GM12872 (cell line): Measurements from ENCODE around the gene MX2.

Source experiments
- CTCF ChIP-seq: IDR thresholded peaks from 3 replicates; pipeline ENCODE4 v1.5.1; 2011; ENCODE audit warnings: low read depth, mild to moderate bottlenecking, low read length, moderate library complexity; ENCODE audit not compliant: insufficient read depth

Gene MX2

DNA sequence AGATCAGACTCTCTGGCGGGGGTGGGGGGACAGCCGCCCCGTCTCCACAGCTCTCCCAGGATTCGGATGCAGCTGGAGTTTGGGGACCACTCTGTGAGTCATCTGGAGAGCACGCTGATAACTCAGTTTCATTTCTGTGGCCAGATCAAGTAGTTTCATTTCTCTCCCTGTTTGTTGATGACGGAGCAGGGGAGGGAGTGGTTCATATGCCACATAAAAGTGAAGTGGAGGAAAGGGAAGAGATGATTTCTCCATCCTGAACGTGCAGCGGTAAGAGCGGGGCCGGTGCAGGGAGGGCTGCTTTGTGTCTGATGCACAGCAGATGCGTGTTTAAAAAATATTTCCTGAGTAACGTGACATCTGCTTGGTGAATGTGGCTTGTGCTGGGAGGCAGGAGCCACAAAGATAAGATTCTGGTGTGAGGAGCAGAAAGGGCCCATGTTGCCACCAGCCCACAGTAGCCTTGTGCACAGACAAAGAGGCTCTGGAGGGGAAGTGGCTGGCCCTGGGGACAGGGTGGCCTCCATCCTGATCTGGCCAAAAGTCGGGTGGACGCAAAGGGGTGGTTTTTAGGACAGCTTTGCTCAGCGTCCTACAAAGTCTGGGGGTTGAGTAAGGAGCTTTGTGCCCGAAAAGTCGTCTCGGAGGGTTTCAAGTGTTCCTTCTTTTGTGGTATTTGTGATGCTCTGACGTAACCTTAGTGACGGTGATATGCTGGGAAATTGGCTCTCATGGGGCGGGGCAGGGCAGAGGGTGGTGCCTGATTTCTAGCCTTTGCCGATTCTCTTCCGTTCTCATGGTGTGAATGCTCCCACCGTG, at the start of gene MX2:
Gene MX2, plus strand, starts transcription at position 242 of the 819 bp plus-strand sequence. CDS start 14,880 bp downstream, outside the sequence.
- TF ChIP-seq CTCF = no peak

GRCh38 chr21:41315726-41316125, 46.1 kb upstream of the MX2 start:
- no peak for TF ChIP-seq CTCF

GRCh38 chr21:41316200-41317062, 45.4 kb upstream of the MX2 start, which contains the start of gene FAM3B:
FAM3B (plus strand) TSS chr21:41316801; CDS start chr21:41316880, 79 bp downstream.
- TF ChIP-seq CTCF = no peak

GRCh38 chr21:41317063-41317392, 44.8 kb upstream of the MX2 start:
- no peak for TF ChIP-seq CTCF

GRCh38 chr21:41317458-41317857, 44.4 kb upstream of the MX2 start:
- TF ChIP-seq CTCF = no peak

DNA sequence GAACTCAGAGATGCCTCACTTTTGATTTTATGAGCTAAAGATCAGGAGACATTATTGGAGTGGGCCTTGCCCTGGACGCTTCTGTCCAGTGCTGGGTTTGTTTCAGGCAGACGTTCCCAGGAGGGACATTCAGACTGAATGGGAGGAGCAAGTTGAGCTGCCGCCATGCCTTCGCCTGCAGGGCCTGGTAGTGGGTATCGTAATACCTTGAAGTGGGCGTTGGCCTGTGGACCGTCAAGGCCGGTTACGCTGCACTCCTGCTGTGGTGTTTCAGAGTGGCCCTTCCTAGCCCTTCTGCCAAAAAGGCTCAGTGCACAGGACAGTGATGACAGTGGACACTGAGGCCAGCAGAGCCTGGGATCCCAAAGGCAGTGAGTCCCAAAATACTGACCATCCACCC, 43.6 kb upstream of the MX2 start:
- no peak for TF ChIP-seq CTCF

GRCh38 chr21:41319273-41319672, 42.6 kb upstream of the MX2 start:
- no peak for TF ChIP-seq CTCF
